Stimulated activated CD8-positive, alpha-beta memory T cell treated with anti-CD3 and anti-CD28 coated beads, Interleukin-12 subunit alpha, Interleukin-12 subunit beta, amount 100 ng/mL, for 1 hour (primary cell): ENCODE data around the gene GUCY1A1.

Source experiments
- DNase-seq: peaks from one replicate; pipeline ENCODE4 v3.0.0-alpha.2; 2020; ENCODE audit warnings: low read depth

GUCY1A1 gene

GRCh38 chr4:155741546-155741945, 74.9 kb downstream of the GUCY1A1 start:
- no peak for DNase-seq

- no peak for DNase-seq
These were observed 75.8 kb downstream of the GUCY1A1 start for GRCh38 chr4:155742310-155743015.

GRCh38 chr4:155745984-155746383, 79.3 kb downstream of the GUCY1A1 start:
- no peak for DNase-seq

GRCh38 chr4:155748039-155748438, 81.4 kb downstream of the GUCY1A1 start:
- DNase-seq = no peak

GRCh38 chr4:155749041-155749440, 82.4 kb downstream of the GUCY1A1 start:
- no peak for DNase-seq

GRCh38 chr4:155751569-155751968, 84.9 kb downstream of the GUCY1A1 start:
- no peak for DNase-seq

- DNase-seq = no peak
These were observed 91.2 kb downstream of the GUCY1A1 start for GRCh38 chr4:155757745-155758265.

- DNase-seq = peak; percentile 40
These were observed 92.1 kb downstream of the GUCY1A1 start, which contains the start of gene GUCY1B1 for GRCh38 chr4:155758481-155759371. TSS of gene GUCY1B1 (plus strand) at chr4:155759021. CDS start at chr4:155759141, 120 bp downstream.

- DNase-seq = no peak
These were observed 93.0 kb downstream of the GUCY1A1 start for GRCh38 chr4:155759372-155760252.

GRCh38 chr4:155761047-155761446, 94.4 kb downstream of the GUCY1A1 start:
- DNase-seq = no peak

GRCh38 chr4:155761916-155762315, 95.3 kb downstream of the GUCY1A1 start:
- no peak for DNase-seq

GRCh38 chr4:155762334-155762733, 95.7 kb downstream of the GUCY1A1 start:
- DNase-seq = no peak

GRCh38 chr4:155763551-155763950, 96.9 kb downstream of the GUCY1A1 start:
- DNase-seq = no peak

- DNase-seq = no peak
These were observed 98.5 kb downstream of the GUCY1A1 start for GRCh38 chr4:155765149-155765548.

- no peak for DNase-seq
These were observed 100.0 kb downstream of the GUCY1A1 start for GRCh38 chr4:155766622-155767021.

- no peak for DNase-seq
These were observed 101.7 kb downstream of the GUCY1A1 start for GRCh38 chr4:155768370-155768769.

GRCh38 chr4:155769090-155769489, 102.4 kb downstream of the GUCY1A1 start:
- DNase-seq = no peak

GRCh38 chr4:155772459-155773195, 106.0 kb downstream of the GUCY1A1 start:
- DNase-seq = no peak

- DNase-seq = no peak
These were observed 106.7 kb downstream of the GUCY1A1 start for GRCh38 chr4:155773196-155773800.

- no peak for DNase-seq
These were observed 107.4 kb downstream of the GUCY1A1 start for GRCh38 chr4:155774033-155774432.
